ENCODE data around the gene ASB2.

GRCh38 chr14:93930989-93931307 lies 45.4 kb downstream of the ASB2 start:
- TF ChIP-seq, protein P1, sequence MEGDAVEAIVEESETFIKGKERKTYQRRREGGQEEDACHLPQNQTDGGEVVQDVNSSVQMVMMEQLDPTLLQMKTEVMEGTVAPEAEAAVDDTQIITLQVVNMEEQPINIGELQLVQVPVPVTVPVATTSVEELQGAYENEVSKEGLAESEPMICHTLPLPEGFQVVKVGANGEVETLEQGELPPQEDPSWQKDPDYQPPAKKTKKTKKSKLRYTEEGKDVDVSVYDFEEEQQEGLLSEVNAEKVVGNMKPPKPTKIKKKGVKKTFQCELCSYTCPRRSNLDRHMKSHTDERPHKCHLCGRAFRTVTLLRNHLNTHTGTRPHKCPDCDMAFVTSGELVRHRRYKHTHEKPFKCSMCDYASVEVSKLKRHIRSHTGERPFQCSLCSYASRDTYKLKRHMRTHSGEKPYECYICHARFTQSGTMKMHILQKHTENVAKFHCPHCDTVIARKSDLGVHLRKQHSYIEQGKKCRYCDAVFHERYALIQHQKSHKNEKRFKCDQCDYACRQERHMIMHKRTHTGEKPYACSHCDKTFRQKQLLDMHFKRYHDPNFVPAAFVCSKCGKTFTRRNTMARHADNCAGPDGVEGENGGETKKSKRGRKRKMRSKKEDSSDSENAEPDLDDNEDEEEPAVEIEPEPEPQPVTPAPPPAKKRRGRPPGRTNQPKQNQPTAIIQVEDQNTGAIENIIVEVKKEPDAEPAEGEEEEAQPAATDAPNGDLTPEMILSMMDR (IDR thresholded peaks at IDR 0.05; ENCODE audit: borderline replicate concordance, extremely low read depth, low read length, poor library complexity, severe bottlenecking): no peak
- no peak for TF ChIP-seq EZH2 (IDR thresholded peaks at IDR 0.05; ENCODE audit: borderline replicate concordance, low read depth, low read length, severe bottlenecking)

Measured in DND-41 (cell line).